HFFc6 (cell line): ENCODE measurements around the gene SPTB. TPM values are rescaled to one million over a fixed set of nuclear protein-coding genes. Genes with fewer than 3 reads are reported as not detected.

ENCODE experiments used
- DNase-seq: peaks from one replicate; pipeline ENCODE4 v3.0.0-alpha.2; 2018
- H3K27ac Mint-ChIP-seq: 2 replicates; pipeline ENCODE4 v1.8.0; 2020; ENCODE audit warnings: mild to moderate bottlenecking, mixed read lengths
- H3K27me3 Mint-ChIP-seq: 2 replicates; pipeline ENCODE4 v1.8.0; 2021; ENCODE audit warnings: mild to moderate bottlenecking, moderate library complexity, mixed read lengths; ENCODE audit not compliant: insufficient read depth
- H3K36me3 Mint-ChIP-seq: 2 replicates; pipeline ENCODE4 v1.8.0; 2021; ENCODE audit warnings: low read depth, mixed read lengths
- H3K4me1 Mint-ChIP-seq: 2 replicates; pipeline ENCODE4 v1.8.0; 2020; ENCODE audit warnings: low read depth, mixed read lengths
- H3K4me3 Mint-ChIP-seq: 2 replicates; pipeline ENCODE4 v1.8.0; 2020; ENCODE audit warnings: mild to moderate bottlenecking, moderate library complexity, mixed read lengths
- H3K9me3 Mint-ChIP-seq: 2 replicates; pipeline ENCODE4 v1.8.0; 2020; ENCODE audit warnings: mild to moderate bottlenecking, mixed read lengths
- total RNA-seq, 6 experiments: library from RNA; stranded (reverse); fragmentation: NEBNext Ultra II Directional; extraction: Animal tissue kit (Norgen Biotek cat#: 25700); gene quantifications; 2 replicates in 1 of 6; 3 replicates in 5 of 6; pipeline ENCODE4 v1.2.3, GENCODE V29; 2021
- TF ChIP-seq, protein P1 (sequence below): fragments of 200-600 bp; sonication (generic); IDR thresholded peaks from 2 replicates; pipeline ENCODE4 v1.5.0; 2021; ENCODE audit warnings: antibody characterized with exemption, mild to moderate bottlenecking

The SPTB gene
- total RNA-seq, 6 experiments from 2014 or later: 0.58 to 1.1 (median 0.72) TPM

- H3K4me1 Mint-ChIP-seq: peaks cover 5% of the 10 kb centered on the region
- H3K4me3 Mint-ChIP-seq: no peak overlapping the region
- TF ChIP-seq, protein P1, sequence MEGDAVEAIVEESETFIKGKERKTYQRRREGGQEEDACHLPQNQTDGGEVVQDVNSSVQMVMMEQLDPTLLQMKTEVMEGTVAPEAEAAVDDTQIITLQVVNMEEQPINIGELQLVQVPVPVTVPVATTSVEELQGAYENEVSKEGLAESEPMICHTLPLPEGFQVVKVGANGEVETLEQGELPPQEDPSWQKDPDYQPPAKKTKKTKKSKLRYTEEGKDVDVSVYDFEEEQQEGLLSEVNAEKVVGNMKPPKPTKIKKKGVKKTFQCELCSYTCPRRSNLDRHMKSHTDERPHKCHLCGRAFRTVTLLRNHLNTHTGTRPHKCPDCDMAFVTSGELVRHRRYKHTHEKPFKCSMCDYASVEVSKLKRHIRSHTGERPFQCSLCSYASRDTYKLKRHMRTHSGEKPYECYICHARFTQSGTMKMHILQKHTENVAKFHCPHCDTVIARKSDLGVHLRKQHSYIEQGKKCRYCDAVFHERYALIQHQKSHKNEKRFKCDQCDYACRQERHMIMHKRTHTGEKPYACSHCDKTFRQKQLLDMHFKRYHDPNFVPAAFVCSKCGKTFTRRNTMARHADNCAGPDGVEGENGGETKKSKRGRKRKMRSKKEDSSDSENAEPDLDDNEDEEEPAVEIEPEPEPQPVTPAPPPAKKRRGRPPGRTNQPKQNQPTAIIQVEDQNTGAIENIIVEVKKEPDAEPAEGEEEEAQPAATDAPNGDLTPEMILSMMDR: no peak
- no peaks in the 10 kb centered on the region for H3K9me3 Mint-ChIP-seq
- peaks cover 41% of the 10 kb centered on the region for H3K27me3 Mint-ChIP-seq
- no peak overlapping the region for H3K27ac Mint-ChIP-seq
- no peak for DNase-seq
- no peaks in the 10 kb centered on the region for H3K36me3 Mint-ChIP-seq
Observed at GRCh38 chr14:64865109-64865508, 14.6 kb downstream of the SPTB start.

- peaks cover 45% of the 10 kb centered on the region for H3K27me3 Mint-ChIP-seq
Observed at GRCh38 chr14:64864258-64864657, 15.4 kb downstream of the SPTB start.

GRCh38 chr14:64861916-64862315 lies 17.8 kb downstream of the SPTB start:
- H3K27me3 Mint-ChIP-seq: peaks cover 39% of the 10 kb centered on the region
- TF ChIP-seq, protein P1: no peak

More at GRCh38 chr14:64864258-64864657, 15.4 kb downstream of the SPTB start:
- Mint-ChIP-seq H3K27ac (no peak overlapping the region), H3K4me1 (peaks cover 5% of the 10 kb centered on the region), H3K4me3 (no peak overlapping the region), H3K9me3 (no peaks in the 10 kb centered on the region), H3K36me3 (no peaks in the 10 kb centered on the region)
- no peak for DNase-seq
- TF ChIP-seq, protein P1: no peak

DNA sequence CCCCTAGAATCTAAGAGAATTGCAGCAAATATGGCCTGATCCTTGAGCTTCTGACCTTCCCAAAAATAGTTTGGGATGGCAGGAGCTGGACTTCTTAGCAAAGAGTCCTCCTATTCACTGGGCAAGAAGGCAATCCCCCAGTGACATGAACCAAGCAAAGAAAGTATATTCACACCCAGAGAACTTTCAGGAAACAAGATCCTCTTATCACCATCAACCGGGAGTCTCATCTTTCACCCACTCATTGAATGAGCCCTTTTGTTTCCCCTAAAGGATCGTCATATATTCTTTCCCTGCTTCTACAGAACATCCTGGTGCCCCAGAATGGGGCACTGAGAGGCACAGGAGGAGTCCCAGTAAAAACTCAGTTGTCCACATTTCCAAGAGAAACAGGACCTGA lies 19.7 kb downstream of the SPTB start:
- Mint-ChIP-seq H3K27ac (no peak overlapping the region), H3K36me3 (no peaks in the 10 kb centered on the region), H3K9me3 (no peaks in the 10 kb centered on the region), H3K4me3 (no peak overlapping the region), H3K27me3 (peaks cover 41% of the 10 kb centered on the region), H3K4me1 (no peaks in the 10 kb centered on the region)
- DNase-seq: no peak
- TF ChIP-seq, protein P1: no peak

More at GRCh38 chr14:64861916-64862315, 17.8 kb downstream of the SPTB start:
- H3K4me3 Mint-ChIP-seq: no peak overlapping the region
- no peaks in the 10 kb centered on the region for H3K9me3 Mint-ChIP-seq
- no peak for DNase-seq
- peaks cover under 1% of the 10 kb centered on the region for H3K4me1 Mint-ChIP-seq
- H3K36me3 Mint-ChIP-seq: no peaks in the 10 kb centered on the region
- no peak overlapping the region for H3K27ac Mint-ChIP-seq

DNA sequence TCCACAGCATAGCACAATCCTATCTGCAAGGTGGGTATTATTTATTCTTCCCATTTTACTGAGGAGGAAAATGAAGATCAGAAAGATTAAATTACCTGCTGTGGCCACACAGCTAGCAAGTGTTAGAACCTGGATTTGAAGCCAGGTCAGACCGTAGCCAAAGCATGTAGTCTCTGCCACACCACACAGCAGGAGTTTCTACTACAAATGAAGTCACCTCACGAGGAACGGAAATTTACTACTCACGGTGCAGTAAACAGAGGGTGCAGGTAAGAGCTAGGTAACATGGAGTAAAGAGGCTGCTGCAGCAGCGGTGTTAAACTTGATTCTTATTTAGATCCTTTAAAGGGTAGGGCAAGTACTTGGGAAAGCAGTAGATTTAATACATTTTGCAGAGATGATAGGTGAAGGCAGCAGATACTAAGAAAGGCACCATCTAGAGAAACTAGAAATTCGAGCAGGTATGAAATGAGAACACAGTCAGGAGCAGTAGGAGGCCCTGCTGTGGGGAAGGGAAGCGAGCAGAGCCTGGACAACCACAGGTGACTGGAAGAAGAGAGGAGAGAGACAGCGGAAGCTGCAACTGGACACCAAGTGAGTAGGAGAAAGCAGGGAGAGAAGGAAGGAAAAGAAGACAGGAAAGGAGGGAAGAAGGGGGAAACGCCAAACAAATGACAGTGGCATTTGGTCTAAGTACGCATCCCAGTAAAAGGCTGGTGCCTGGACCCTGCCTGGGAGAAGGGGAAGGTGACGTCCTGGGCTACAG lies 21.5 kb downstream of the SPTB start:
- H3K36me3 Mint-ChIP-seq: no peaks in the 10 kb centered on the region
- TF ChIP-seq, protein P1: no peak
- DNase-seq: no peak
- H3K9me3 Mint-ChIP-seq: no peaks in the 10 kb centered on the region
- H3K27me3 Mint-ChIP-seq: peaks cover 37% of the 10 kb centered on the region
- H3K4me3 Mint-ChIP-seq: no peak overlapping the region
- no peak overlapping the region for H3K27ac Mint-ChIP-seq
- no peaks in the 10 kb centered on the region for H3K4me1 Mint-ChIP-seq
